SW480 (cell line): ENCODE measurements around the gene PTGER1.

Experiments used
- DNase-seq: peaks from one replicate; pipeline ENCODE4 v3.0.0-alpha.2; 2016; ENCODE audit warnings: low spot score

The PTGER1 gene

GRCh38 chr19:14502334-14503092 lies 27.4 kb upstream of the PTGER1 start:
- no peak for DNase-seq

GRCh38 chr19:14497228-14497921 lies 22.2 kb upstream of the PTGER1 start:
- no peak for DNase-seq

GRCh38 chr19:14496834-14497227 lies 21.7 kb upstream of the PTGER1 start:
- peak; percentile 40 for DNase-seq

- DNase-seq: peak; percentile 98
Measured at GRCh38 chr19:14496029-14496833, 21.1 kb upstream of the PTGER1 start, which contains the start of gene GIPC1. GIPC1 (minus strand) TSS chr19:14496127; CDS start chr19:14482976, 13,151 bp downstream.

GRCh38 chr19:14495672-14496028 lies 20.5 kb upstream of the PTGER1 start:
- DNase-seq: no peak

- DNase-seq: no peak
Measured at GRCh38 chr19:14494910-14495671, 19.9 kb upstream of the PTGER1 start.

GRCh38 chr19:14494411-14494810 lies 19.3 kb upstream of the PTGER1 start:
- no peak for DNase-seq

GRCh38 chr19:14492756-14493337 lies 17.7 kb upstream of the PTGER1 start:
- no peak for DNase-seq

GRCh38 chr19:14487370-14488125 lies 12.4 kb upstream of the PTGER1 start:
- no peak for DNase-seq

- DNase-seq: no peak
Measured at GRCh38 chr19:14482172-14482941, 7.2 kb upstream of the PTGER1 start.

GRCh38 chr19:14480700-14481079 lies 5.5 kb upstream of the PTGER1 start:
- no peak for DNase-seq

- no peak for DNase-seq
Measured at GRCh38 chr19:14479975-14480699, 5.0 kb upstream of the PTGER1 start.

- DNase-seq: no peak
Measured at GRCh38 chr19:14479309-14479974, 4.3 kb upstream of the PTGER1 start.

- no peak for DNase-seq
Measured at GRCh38 chr19:14478113-14478545, 3.0 kb upstream of the PTGER1 start.

GRCh38 chr19:14477418-14478112 lies 2.4 kb upstream of the PTGER1 start:
- no peak for DNase-seq

GRCh38 chr19:14476673-14477401 lies 1.7 kb upstream of the PTGER1 start:
- peak; percentile 92 for DNase-seq

- DNase-seq: no peak
Measured at GRCh38 chr19:14476327-14476672, 1.1 kb upstream of the PTGER1 start.

GRCh38 chr19:14474827-14475226 lies 327 bp downstream of the PTGER1 start:
- DNase-seq: no peak
